Erythroblast (primary cell): ENCODE results near the gene NFIX.

Experiments used
- GATA1 ChIP-seq: IDR thresholded peaks from 2 replicates; pipeline ENCODE4 v1.6.1; 2011; ENCODE audit warnings: low read depth, mild to moderate bottlenecking, control low read depth, low read length, moderate library complexity
- POLR2A ChIP-seq: IDR thresholded peaks from 2 replicates; pipeline ENCODE4 v1.6.1; 2011; ENCODE audit warnings: mild to moderate bottlenecking, low read length

GRCh38 chr19:13038306-13039210 lies 43.3 kb downstream of the NFIX start:
- no peak for TF ChIP-seq POLR2A
- no peak for TF ChIP-seq GATA1
